IMR-90 (cell line): ENCODE data around the gene IL20. TPM values are rescaled to one million over a fixed set of nuclear protein-coding genes. Genes with fewer than 3 reads are reported as not detected.

Experiments used
- ATAC-seq: fragments of 200-7000 bp; cut with Tn5 transposase; 2 replicates; pipeline ENCODE4 v1.9.1; 2020; ENCODE audit warnings: low read depth, mild to moderate bottlenecking, moderate library complexity
- BruUV-seq: library from RNA; stranded (reverse); fragments of 400-500 nt; replicated peaks from 2 replicates; lab custom pipeline; 2021; lab: Mats Ljungman, UMichigan
- CTCF ChIA-PET: fragments of 300-600 bp; formaldehyde crosslinking; extraction: SDS; loops from one replicate; lab custom pipeline; 2021; ENCODE audit warnings: antibody characterized with exemption; lab: Yijun Ruan, JAX
- POLR2A ChIA-PET: fragments of 300-600 bp; sonication (Branson Sonifier 250); formaldehyde crosslinking; loops from one replicate; lab custom pipeline; 2022; ENCODE audit warnings: antibody characterized with exemption; ENCODE audit not compliant: unreplicated experiment; lab: Charles Lee
- DNase-seq: peaks from one replicate; pipeline ENCODE4 v3.0.0; 2013
- H2AFZ ChIP-seq: replicated peaks from 2 replicates; pipeline ENCODE3; 2013; ENCODE audit warnings: low read length, mild to moderate bottlenecking; ENCODE audit not compliant: poor library complexity
- H2AK5ac ChIP-seq: 2 replicates; pipeline ENCODE4 v1.6.1; 2013; ENCODE audit warnings: low read depth, low read length, inconsistent platforms
- H2AK9ac ChIP-seq: replicated peaks from 2 replicates; pipeline ENCODE3; 2013; ENCODE audit warnings: mild to moderate bottlenecking, low read depth, low read length, moderate library complexity; ENCODE audit not compliant: poor library complexity
- H2BK120ac ChIP-seq: 2 replicates; pipeline ENCODE4 v1.6.1; 2013; ENCODE audit warnings: low read depth, low read length, inconsistent platforms
- H2BK15ac ChIP-seq: 3 replicates; pipeline ENCODE4 v1.6.1; 2013; ENCODE audit warnings: low read depth, low read length, inconsistent platforms
- H2BK20ac ChIP-seq: 2 replicates; pipeline ENCODE4 v1.6.1; 2013; ENCODE audit warnings: low read depth, mild to moderate bottlenecking, inconsistent platforms, low read length, moderate library complexity
- H2BK5ac ChIP-seq: 2 replicates; pipeline ENCODE4 v1.6.1; 2013; ENCODE audit warnings: mild to moderate bottlenecking, low read depth, low read length, inconsistent platforms; ENCODE audit not compliant: poor library complexity, severe bottlenecking
- H3K14ac ChIP-seq: replicated peaks from 2 replicates; pipeline ENCODE4 v1.6.1; 2013; ENCODE audit warnings: low read depth, low read length, inconsistent platforms
- H3K18ac ChIP-seq: 2 replicates; pipeline ENCODE4 v1.6.1; 2013; ENCODE audit warnings: low read depth, low read length, control low read depth
- H3K23ac ChIP-seq: 2 replicates; pipeline ENCODE4 v1.6.1; 2013; ENCODE audit warnings: low read depth, low read length, inconsistent platforms
- H3K27ac ChIP-seq: 2 replicates; pipeline ENCODE4 v1.5.1; 2013; ENCODE audit warnings: mild to moderate bottlenecking, control low read depth, low read length; ENCODE audit not compliant: insufficient read depth
- H3K27me3 ChIP-seq: 2 replicates; pipeline ENCODE4 v1.6.1; 2013; ENCODE audit warnings: low read length; ENCODE audit not compliant: control insufficient read depth, insufficient read depth
- H3K36me3 ChIP-seq: 2 replicates; pipeline ENCODE4 v1.6.1; 2013; ENCODE audit warnings: low read length, mixed read lengths; ENCODE audit not compliant: control insufficient read depth, insufficient read depth
- H3K4ac ChIP-seq: 2 replicates; pipeline ENCODE4 v1.6.1; 2013; ENCODE audit warnings: low read depth, low read length, inconsistent platforms
- H3K4me1 ChIP-seq: 2 replicates; pipeline ENCODE4 v1.6.1; 2013; ENCODE audit warnings: low read length, mixed read lengths; ENCODE audit not compliant: control insufficient read depth, insufficient read depth
- H3K4me2 ChIP-seq: 2 replicates; pipeline ENCODE4 v1.6.1; 2013; ENCODE audit warnings: low read depth, mild to moderate bottlenecking, control low read depth, low read length, moderate library complexity
- H3K4me3 ChIP-seq: 2 replicates; pipeline ENCODE4 v1.5.1; 2013; ENCODE audit warnings: low read depth, mild to moderate bottlenecking, control low read depth, low read length, moderate library complexity; ENCODE audit not compliant: insufficient read depth
- H3K56ac ChIP-seq: 2 replicates; pipeline ENCODE4 v1.6.1; 2013; ENCODE audit warnings: low read length, inconsistent platforms; ENCODE audit not compliant: insufficient read depth; ENCODE audit errors: extremely low read depth
- H3K79me1 ChIP-seq, 2 experiments: 2 replicates each; pipeline ENCODE4 v1.6.1; 2013; ENCODE audit warnings: low read length in 2 of 2, inconsistent platforms in 1 of 2, low read depth in 1 of 2
- H3K9ac ChIP-seq: 2 replicates; pipeline ENCODE4 v1.6.1; 2013; ENCODE audit warnings: low read depth, low read length, control low read depth
- H3K9me1 ChIP-seq: 2 replicates; pipeline ENCODE4 v1.6.1; 2013; ENCODE audit warnings: low read length, inconsistent platforms; ENCODE audit not compliant: insufficient read depth
- H3K9me3 ChIP-seq: 2 replicates; pipeline ENCODE4 v1.6.1; 2013; ENCODE audit warnings: low read length; ENCODE audit not compliant: control insufficient read depth, insufficient read depth
- H4K20me1 ChIP-seq: 2 replicates; pipeline ENCODE4 v1.6.1; 2013; ENCODE audit warnings: low read length, inconsistent platforms; ENCODE audit not compliant: insufficient read depth
- H4K5ac ChIP-seq: 2 replicates; pipeline ENCODE4 v1.6.1; 2013; ENCODE audit warnings: mild to moderate bottlenecking, low read depth, low read length, control low read depth
- H4K8ac ChIP-seq, 2 experiments: 2 replicates each; pipeline ENCODE4 v1.6.1; 2013; ENCODE audit warnings: low read depth in 2 of 2, low read length in 2 of 2, control low read depth in 1 of 2, inconsistent platforms in 1 of 2
- H4K91ac ChIP-seq: 2 replicates; pipeline ENCODE4 v1.6.1; 2013; ENCODE audit warnings: low read depth, low read length, inconsistent platforms; ENCODE audit not compliant: insufficient read depth
- BHLHE40 ChIP-seq: fragments of 150-350 bp; IDR thresholded peaks from 2 replicates; pipeline ENCODE4 v1.6.1; 2016; ENCODE audit warnings: mild to moderate bottlenecking, low read depth, low read length
- CEBPB ChIP-seq: IDR thresholded peaks from 2 replicates; pipeline ENCODE4 v1.6.1; 2012; ENCODE audit warnings: low read depth, low read length, improper control_type of control experiment
- CHD1 ChIP-seq: IDR thresholded peaks from 2 replicates; pipeline ENCODE4 v1.6.1; 2012; ENCODE audit warnings: low read depth, low read length, improper control_type of control experiment
- CTCF ChIP-seq: conservative IDR thresholded peaks from 2 replicates; pipeline ENCODE4 v1.5.1; 2012; ENCODE audit warnings: mild to moderate bottlenecking, low read depth, low read length, improper control_type of control experiment
- FOS ChIP-seq: fragments of 150-350 bp; IDR thresholded peaks from 2 replicates; pipeline ENCODE4 v1.6.1; 2016; ENCODE audit warnings: low read depth, low read length
- MAFK ChIP-seq: IDR thresholded peaks from 2 replicates; pipeline ENCODE4 v1.6.1; 2012; ENCODE audit warnings: low read depth, low read length, improper control_type of control experiment
- MAZ ChIP-seq: IDR thresholded peaks from 2 replicates; pipeline ENCODE4 v1.6.1; 2012; ENCODE audit warnings: low read depth, mild to moderate bottlenecking, low read length, improper control_type of control experiment, moderate library complexity, borderline replicate concordance
- MXI1 ChIP-seq: IDR thresholded peaks from 2 replicates; pipeline ENCODE4 v1.6.1; 2012; ENCODE audit warnings: low read depth, mild to moderate bottlenecking, low read length, moderate library complexity, borderline replicate concordance
- NFE2L2 ChIP-seq: fragments of 150-350 bp; IDR thresholded peaks from 2 replicates; pipeline ENCODE4 v1.6.1; 2016; ENCODE audit warnings: low read depth, mild to moderate bottlenecking, low read length
- POLR2A ChIP-seq: IDR thresholded peaks from 2 replicates; pipeline ENCODE4 v1.6.1; 2012; ENCODE audit warnings: mild to moderate bottlenecking, low read depth, low read length
- RAD21 ChIP-seq: IDR thresholded peaks from 2 replicates; pipeline ENCODE4 v1.6.1; 2012; ENCODE audit warnings: low read length, improper control_type of control experiment
- RCOR1 ChIP-seq: IDR thresholded peaks from 2 replicates; pipeline ENCODE4 v1.6.1; 2012; ENCODE audit warnings: mild to moderate bottlenecking, low read length, improper control_type of control experiment; ENCODE audit not compliant: insufficient replicate concordance
- RFX5 ChIP-seq: IDR thresholded peaks from 2 replicates; pipeline ENCODE4 v1.8.0; 2012; ENCODE audit warnings: low read depth, mild to moderate bottlenecking, low read length, moderate library complexity
- SMC3 ChIP-seq: fragments of 150-350 bp; IDR thresholded peaks from 2 replicates; pipeline ENCODE4 v1.6.1; 2016; ENCODE audit warnings: low read depth, mild to moderate bottlenecking, antibody characterized with exemption, low read length, moderate library complexity
- USF2 ChIP-seq: fragments of 150-350 bp; IDR thresholded peaks from 2 replicates; pipeline ENCODE4 v1.6.1; 2017; ENCODE audit warnings: mild to moderate bottlenecking, antibody characterized with exemption, low read length, low read depth
- WGBS, 2 experiments: methylation state at CpG; one replicate each; pipeline versions ENCODE4 v1.1.5 to v1.1.7; 2013; ENCODE audit warnings: missing lambda C conversion rate in 2 of 2; ENCODE audit not compliant: insufficient read length in 1 of 2; ENCODE audit errors: extremely low coverage in 2 of 2; 5-methylcytosine and 5-hydroxymethylcytosine counted together
- dilution Hi-C: fragments of 300-500 bp; cut with HindIII; formaldehyde crosslinking; loops from one replicate; pipeline ENCODE4 v1.14.3; 2018; ENCODE audit warnings: low sequenced_read_pairs; ENCODE audit not compliant: unreplicated experiment
- in situ Hi-C: fragments of 300-500 bp; cut with MboI; formaldehyde crosslinking; loops from 3 replicates; pipeline ENCODE4 v1.14.3; 2019; ENCODE audit warnings: low sequenced_read_pairs, inconsistent platforms, mixed read lengths
- intact Hi-C: fragments of 100-400 bp; cut with micrococcal nuclease; formaldehyde crosslinking; loops from 2 replicates; pipeline ENCODE4 v1.10.0; 2022
- polyA plus RNA-seq, 3 experiments: library from polyadenylated mRNA; depleted of rRNA; stranded (reverse); fragments of >200 nt; gene quantifications; 2 replicates each; pipeline ENCODE4 v1.2.3, GENCODE V29; 2012; ENCODE audit warnings: low replicate concordance in 1 of 3
- total RNA-seq: library from RNA; depleted of rRNA; stranded (reverse); fragments of >200 nt; gene quantifications from 2 replicates; pipeline ENCODE4 v1.2.3, GENCODE V29; 2012

IL20 gene
- total and polyA plus RNA-seq, 2 of the 4 experiments (the other 2 are of a cell fraction), result not detected

- peak overlapping the region; percentile 48 for H3K27ac ChIP-seq
- no TSS peak for BruUV-seq
- peaks cover 3% of the 10 kb centered on the region; the same call in 1 of the 2 replicates for H3K27me3 ChIP-seq
- peaks cover 18% of the 10 kb centered on the region for H3K9me1 ChIP-seq
- H2BK120ac ChIP-seq, result peak overlapping the region; percentile 89
- WGBS, 2 experiments, result 83% methylated on average over 2 of the region's 10 CpGs; no CpG with 5 or more reads in 1 of the 2 experiments
- H3K9me3 ChIP-seq, result no peaks in the 10 kb centered on the region
- peak overlapping the region; percentile 96 for H2BK15ac ChIP-seq
- dilution Hi-C loops (no loop called here), in situ Hi-C loops (no loop called here), intact Hi-C loops (loop anchor here (1.0 kb wide), 1 partner anchor 33 kb away; no protein-coding TSS in a partner anchor)
- H3K4me3 ChIP-seq, result no peak overlapping the region
- peak overlapping the region; percentile 28 for H2AK9ac ChIP-seq
- ChIA-PET POLR2A (no interaction called here), CTCF (no interaction called here)
- ATAC-seq (no peak), DNase-seq (no peak)
- peak overlapping the region; percentile 98 for H2AK5ac ChIP-seq
- no peak overlapping the region for H3K4me2 ChIP-seq
- peak overlapping the region; percentile 32 for H3K18ac ChIP-seq
- peaks cover 0 to 11% of the 10 kb centered on the region in 2 experiments; a peak in 2 of 4 replicates for H3K79me1 ChIP-seq
- peaks cover 6% of the 10 kb centered on the region for H3K4me1 ChIP-seq
- peak overlapping the region; percentile 89 for H3K4ac ChIP-seq
- H3K36me3 ChIP-seq, result no peaks in the 10 kb centered on the region
- peak overlapping the region; percentile 90 for H2AFZ ChIP-seq
- no peaks in the 10 kb centered on the region for H4K20me1 ChIP-seq
- H3K9ac ChIP-seq, result no peak overlapping the region
- H3K14ac ChIP-seq, result peak overlapping the region; percentile 65
- H3K23ac ChIP-seq, result peak overlapping the region; percentile 61
- H4K8ac ChIP-seq, result peak overlapping the region; percentile 27 to 75
- peak overlapping the region; percentile 25; the same call in 1 of the 2 replicates for H4K5ac ChIP-seq
- 0 out of 2 replicates have a peak overlapping the region, but pooled peaks have one; percentile 1 for H3K56ac ChIP-seq
- peak overlapping the region; percentile 76 for H2BK5ac ChIP-seq
- H4K91ac ChIP-seq, result peak overlapping the region; percentile 94
- H2BK20ac ChIP-seq, result peak overlapping the region; percentile 94
- TF ChIP-seq POLR2A (no peak), NFE2L2 (no peak), CEBPB (no peak), RCOR1 (no peak), SMC3 (no peak), USF2 (no peak), RAD21 (no peak), MAZ (no peak), BHLHE40 (no peak), MXI1 (no peak), RFX5 (no peak), CTCF (no peak), MAFK (no peak), CHD1 (no peak), FOS (no peak)
Observed at GRCh38 chr1:206904423-206905142, 39.2 kb downstream of the IL20 start.
